HuH-7 (cell line): ENCODE results near the gene PRLHR.

Experiments used
- DNase-seq: peaks from one replicate; pipeline ENCODE4 v3.0.0; 2011; ENCODE audit warnings: low spot score

PRLHR gene

DNA sequence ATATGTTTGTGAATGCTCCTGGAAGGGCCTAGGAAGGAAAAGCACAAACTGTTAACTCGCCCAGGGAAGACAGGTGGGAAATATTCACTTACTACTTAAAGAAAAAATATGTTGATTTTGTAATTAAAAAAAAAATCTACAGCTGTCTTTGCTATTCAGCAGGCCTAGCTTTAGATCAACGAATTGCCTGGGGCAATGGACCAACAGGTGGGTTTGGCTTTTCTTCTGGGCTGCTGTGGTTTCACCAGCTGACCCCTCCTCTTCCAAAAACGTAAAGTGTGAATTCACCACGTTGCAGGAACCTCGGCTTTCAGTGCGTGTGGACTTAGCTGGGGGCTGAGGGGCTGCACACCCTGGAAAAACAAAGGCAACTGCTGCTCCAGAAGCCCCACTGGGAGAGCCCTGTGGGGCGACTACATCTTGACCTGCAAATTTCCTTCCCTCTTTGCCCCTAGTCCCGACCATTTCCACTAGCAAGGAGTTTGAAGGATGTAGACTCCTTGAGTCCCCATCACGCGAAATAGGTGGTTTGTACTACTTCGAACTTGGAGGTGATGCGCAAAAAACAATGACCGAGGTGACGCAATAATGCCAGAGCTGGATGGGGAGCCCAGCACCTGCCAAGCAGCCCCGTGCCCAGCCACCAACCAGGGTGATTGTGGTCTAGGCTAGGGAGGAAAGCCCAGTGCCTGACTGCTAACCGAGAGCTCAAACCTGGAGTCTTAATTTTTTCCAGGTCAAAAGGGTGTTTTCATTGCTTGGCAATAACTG lies 7.4 kb downstream of the PRLHR start:
- DNase-seq = no peak

DNA sequence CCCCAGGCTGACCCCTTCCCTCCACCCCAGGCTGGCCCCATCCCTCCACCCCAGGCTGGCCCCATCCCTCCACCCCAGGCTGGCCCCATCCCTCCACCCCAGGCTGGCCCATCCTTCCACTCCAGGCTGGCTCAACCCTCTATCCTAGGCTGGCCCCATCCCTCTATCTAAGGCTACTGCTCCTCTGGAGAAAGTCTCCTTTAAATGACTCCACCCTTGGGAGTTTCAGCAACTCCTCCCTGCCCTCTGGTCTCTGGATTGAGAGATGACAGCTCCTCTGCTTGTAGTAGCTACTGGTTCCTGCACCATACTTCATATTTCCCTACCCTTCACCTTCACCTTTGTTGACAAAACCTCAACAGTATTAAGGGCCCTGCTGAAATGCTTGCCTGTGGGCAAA lies 8.5 kb downstream of the PRLHR start:
- no peak for DNase-seq

DNA sequence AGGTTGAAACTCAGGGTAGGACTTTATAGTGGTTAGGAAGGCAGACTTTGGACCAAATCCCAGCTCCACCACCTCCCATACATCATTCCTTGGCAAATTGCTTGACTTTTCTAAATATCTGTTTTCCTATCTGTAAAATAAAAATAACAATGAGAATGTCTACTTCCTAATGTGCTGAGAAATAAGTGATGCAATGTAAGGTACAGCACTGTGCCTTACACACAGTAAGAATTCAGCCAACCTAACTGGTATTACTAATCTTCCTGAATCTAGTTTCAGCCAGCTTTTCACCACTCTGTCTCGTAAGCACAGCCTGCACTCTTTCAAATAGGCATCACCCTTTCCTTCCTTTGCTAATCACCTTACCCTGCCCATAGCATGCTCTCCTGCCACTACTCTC lies 9.7 kb downstream of the PRLHR start:
- no peak for DNase-seq

DNA sequence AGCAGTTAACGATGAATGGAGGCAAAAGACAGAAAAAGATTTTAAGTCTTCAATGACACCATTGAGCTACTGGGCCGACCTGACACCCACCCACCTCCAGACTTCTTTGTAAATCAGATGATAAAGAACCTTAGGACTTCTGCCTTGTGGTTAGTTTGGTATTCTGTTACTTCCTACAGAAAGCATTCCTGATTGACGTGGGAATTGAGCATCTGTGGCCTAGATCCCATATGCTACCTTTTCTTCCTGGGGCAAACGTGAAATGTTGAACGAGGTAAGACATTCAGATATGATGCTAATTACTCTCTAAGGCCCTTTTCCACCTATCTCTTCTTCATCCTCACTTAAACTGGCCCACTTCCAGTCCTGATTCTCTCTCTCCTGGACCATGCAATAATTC lies 10.2 kb downstream of the PRLHR start:
- no peak for DNase-seq

DNA sequence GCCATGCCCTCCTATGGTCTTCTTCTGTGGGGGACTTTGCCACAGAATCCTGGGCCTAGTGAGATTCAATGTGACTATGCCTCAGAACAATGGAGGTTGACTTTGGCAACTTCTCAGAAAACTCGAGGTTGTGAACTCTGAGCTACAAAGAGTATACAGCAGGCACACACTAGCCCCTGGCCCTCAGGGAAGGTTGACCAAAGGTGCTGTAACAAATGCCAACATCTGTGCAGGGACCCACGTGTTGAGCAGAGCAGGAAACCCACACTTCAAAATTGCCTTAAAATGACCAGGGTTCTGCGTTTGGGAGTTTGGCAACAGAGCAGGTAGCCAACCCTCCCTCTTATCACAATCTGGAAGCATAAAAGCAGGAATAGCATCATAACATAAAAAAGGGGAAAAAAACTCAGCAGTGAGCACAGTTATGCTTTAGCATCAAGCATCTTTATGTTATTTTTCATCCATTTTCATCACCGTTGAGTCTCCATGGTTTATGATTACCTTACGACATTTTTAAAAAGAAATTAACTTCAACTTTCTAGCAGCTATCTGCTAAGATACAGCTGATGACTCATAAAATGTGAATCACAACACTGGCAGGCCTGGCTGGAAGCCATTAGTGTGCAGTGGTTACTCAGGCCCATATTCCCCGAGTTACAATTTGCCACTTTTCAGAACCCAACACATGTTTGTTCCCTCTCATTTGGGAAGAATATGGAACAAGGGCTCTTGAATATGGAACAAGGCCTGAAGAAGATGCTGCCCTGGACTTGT lies 11.1 kb downstream of the PRLHR start:
- no peak for DNase-seq

DNA sequence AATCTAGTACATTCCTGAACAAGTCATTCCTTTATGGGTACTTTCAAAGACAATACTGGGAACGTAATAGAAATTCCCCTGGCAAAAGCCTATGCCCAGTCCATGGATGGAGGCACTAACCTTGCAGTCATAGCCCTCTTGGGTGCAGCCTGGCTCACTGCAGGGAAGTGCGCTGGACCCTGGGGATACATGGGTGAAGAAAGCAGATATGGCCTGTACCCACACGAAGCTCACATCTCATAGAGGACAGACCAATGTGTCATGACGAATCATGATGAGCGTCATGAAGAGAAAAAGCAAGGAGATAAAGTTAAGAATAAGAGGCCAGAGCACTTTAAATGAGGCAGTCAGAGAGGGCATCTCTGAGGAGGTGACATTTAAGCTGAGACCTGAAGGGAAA lies 11.8 kb downstream of the PRLHR start:
- no peak for DNase-seq

DNA sequence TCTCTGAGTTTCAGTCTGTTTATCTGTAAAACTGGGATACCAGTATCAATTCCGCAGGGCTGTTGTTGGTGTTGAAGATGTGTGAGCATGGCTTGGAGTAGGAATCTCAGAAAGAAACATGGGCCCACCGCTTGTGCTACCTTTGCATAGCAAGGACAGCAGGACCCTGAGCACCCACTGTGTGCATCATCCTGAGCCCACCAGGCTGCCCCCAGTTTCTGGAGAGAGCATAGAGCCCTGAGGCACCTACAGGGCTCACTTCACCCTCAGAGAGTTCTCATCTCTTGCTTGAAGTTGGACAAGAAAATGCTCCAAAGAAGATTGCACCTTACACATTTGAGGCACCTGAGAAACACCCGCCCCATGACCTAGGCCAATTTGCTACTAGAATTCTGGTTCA lies 12.9 kb downstream of the PRLHR start:
- DNase-seq = no peak

DNA sequence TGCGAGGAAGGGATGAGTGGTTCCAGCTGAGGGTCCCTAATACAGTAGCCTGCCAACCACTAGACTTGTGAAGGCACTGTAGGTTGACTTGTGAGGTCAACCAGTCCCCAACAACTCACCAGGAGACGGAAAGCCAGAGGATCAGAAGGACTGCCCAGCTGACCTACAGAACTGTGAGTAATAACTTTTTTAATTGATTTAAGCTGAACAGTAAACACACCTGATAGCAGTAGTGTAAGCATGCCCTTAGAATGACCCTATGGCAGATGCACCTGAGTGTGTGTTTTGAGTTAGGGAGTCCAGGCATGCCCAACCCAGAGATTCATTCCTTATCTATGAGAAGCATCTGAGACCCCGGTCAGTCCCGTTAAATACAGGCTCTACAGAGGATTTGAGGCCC lies 14.1 kb downstream of the PRLHR start:
- DNase-seq = no peak

DNA sequence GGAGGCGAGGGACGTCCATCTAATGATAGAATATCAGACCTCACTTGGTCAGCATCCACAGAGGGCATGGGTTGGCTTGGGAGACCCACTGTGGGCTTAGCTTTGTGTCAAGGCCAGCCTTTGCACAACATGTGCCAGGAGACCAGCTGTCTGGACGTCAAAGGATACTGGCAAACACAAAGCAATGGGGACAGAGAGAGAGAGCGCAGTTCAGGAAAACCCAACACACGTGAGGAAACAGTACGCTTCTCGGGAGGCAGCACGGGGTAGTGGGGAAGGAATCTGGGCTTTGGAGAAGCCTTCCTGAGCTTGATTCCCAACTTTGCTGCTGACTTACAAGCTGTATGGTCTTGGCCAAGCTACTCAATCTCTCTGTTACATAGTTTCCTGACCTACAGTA lies 14.7 kb downstream of the PRLHR start:
- DNase-seq = no peak

DNA sequence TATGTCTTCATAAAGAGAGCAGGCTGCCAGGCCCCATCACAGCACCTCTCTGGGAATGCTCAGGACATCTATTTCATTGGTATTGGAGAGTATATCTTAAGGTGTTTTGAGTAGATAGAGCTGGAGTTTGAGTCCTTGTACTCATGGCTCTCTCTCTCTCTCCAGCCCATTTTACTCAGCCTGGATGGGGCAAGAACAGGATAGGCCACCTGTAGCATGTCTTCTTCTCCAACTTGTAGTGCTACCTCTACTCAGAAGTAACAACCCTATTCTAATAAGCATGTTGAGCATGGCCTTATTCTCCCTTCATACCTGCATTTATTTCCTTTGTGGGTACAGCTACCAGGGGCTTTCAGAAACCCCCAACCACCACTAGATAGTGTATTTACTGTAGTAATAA lies 21.9 kb downstream of the PRLHR start:
- DNase-seq = no peak

DNA sequence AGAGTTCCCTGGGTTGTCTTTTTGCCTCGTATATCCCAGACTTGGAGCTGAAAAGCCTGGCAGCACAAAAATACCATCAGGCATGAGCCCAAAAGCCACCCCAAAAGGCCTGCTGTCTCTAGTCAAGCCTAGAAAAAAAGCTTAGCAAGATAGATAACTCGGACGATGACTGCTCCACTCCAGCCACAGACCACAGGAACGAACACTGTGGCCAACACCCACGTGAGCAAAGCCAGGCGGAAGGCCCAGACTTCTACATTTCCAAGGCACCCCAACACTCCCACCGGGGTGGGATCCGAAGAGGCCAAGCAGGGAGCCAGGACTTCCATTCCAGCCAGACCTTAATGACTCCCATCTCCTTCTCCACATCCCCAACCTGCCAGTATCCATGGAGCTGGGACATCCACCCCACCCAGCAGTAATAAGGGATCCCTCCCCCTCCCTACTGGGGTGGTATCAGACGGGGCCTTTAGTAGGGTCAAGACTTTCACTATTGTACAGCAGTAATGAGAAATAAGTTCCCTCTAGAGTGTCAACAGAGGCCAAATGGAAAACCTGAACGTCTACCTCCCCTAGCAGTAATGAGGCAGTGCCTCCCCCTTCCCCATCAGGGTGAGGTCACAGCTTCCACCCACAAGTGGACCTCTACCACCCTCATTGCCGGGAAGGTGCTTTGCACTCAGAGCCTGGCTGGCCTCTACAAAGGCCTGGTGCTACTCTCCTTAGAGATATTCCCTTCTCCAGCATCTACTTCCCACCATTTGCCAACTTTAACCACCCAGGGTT lies 23.0 kb downstream of the PRLHR start:
- no peak for DNase-seq

DNA sequence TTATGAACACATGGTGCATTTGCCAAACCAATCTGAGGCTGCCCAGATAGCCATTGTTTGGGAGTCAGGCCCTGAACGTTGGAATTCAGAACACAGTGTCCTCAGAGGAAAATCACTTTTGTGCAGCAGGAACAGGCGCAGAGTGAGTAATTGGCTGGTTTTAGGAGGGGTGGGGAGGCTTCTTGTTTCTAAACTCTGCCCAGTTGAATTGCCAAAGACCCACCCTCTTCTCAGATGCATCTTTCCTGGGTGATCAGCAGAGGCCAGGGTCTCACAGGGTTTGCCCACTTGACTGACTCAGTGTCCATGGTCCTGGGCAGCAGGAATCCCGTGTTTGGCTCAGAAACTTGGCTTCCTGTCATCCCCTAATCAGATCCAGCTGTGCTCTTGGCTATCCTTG lies 24.3 kb downstream of the PRLHR start:
- no peak for DNase-seq

DNA sequence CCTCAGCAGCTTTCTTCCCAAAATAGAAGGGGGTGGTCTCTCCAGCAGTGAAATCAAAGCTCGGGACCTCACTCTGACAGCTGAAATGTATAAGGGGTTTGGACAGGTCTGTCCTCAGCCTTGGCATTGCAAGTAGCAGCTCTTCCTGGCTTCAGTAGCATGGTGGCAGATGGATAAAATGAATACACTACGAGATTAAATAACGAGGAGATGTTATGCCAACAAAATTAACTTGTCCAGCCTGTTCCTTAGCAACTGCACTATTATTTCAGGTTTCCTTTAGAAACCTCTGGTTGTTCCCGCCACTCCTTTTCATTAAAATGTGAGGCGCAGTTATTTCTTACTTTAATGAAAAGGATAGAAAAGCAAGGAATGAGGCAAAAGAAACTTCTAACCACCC lies 24.9 kb downstream of the PRLHR start:
- no peak for DNase-seq

DNA sequence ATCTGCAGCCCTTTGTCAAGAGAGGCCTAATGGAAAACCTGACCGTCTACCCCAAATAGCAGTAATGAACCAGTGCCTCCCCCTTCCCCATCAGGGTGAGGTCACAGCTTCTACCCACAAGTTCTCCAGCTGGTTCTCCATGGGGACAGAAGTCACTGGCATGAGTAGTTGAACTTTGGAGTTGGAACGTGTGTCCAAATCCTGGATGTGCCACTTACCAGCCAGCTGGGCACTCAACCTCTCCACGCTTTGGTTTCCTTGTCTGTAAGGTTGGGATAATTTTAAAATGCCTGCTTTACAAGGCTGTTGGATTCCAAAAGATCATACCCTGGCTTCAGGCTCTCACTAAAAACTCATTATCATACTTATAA lies 25.6 kb downstream of the PRLHR start:
- no peak for DNase-seq

DNA sequence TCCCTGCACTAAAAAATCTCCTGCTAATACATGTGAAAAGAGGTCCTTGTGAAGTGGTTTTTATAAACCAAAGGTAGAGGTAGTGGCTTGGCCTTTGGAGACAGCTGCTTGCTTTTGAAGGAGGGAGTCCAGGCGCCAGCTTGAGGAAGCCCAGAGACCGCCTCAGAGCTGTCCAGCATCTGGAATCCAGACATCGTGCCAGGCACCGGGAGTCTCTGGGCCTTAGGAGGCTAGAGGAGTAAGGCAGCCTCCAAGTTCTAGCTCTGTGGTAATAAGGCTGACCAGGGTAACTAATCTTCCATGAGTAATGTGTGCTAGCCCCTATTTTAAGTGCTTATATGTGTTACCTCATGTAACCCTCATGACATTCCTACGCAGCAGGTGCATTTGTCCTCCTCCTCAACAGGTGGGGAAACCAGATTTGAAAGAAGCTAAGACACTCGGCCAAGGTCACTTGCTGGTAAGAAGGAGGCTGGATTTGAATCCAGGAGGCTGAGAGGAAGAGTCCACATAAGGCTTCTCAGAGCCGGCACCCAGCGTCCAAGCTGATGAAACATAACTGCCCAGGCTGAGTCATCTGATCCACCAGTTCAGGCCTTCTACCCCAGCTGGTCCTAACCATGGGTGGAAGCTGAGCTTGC lies 26.1 kb downstream of the PRLHR start:
- DNase-seq = no peak

DNA sequence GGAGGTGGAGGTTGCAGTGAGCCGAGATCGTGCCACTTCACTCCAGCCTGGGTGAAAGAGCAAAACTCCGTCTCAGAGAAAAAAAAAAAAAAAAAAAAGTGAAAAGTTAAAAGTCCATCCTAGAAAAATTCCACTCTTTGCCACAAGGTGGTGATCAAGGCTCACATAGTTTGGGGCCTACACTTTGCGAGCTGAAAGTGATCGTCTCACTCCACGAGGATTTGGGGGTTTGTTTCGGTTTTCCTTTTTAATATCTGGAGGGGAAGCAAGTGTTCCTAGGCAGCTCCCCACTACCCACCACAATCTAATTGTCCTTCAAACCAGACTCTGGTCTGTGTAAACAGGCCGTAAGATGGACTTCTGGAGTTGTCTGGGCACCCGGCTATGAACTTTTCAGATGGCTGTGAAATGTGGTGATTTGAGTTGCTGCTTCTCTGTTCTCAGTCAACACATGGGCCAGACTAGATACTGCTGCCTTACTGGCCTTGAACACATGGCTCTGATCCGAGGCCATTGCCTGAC lies 27.1 kb downstream of the PRLHR start:
- peak; percentile 40 for DNase-seq

DNA sequence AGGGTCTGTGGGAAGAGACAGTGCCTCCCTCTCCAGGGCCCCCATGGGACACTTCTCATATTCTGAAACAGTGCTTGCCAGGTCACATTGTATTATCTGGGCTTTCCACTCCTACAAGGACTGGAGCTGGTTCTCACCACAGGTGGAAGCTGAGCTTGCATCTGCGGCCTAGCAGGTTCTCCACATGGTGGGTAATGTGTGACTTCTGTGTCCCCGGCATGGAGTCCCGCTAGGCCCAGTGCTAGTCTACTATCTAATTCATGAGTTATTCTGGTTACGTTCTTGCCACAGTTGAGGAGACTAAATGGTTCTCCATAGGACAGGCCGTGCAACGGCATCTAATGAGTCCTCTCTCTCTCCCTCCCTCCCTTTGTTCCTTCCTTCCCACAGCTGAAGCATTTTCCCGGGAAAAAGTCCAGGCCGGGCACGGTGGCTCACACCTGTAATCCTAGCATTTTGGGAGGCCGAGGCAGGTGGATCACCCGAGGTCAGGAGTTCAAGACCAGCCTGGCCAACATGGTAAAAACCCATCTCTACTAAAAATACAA lies 27.7 kb downstream of the PRLHR start:
- no peak for DNase-seq

DNA sequence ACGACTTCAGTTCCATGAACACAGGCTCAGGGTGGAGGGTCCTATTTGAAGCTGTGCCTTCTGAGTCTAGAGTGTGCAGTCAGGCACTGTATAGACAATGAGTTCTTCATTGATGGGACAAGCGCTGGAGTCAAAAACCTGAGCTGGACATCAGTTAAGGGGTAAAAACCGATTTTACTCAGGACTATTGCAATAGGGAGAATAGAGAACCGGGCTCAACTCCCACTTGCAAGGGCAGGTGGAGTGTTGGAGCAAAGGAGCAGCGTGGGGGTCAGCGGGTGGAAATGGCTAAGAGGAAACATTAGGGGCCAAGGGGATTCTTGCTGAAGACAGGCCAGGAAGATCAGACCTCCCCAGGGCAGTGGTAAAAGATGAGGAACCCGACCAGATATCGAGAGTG lies 28.5 kb downstream of the PRLHR start:
- DNase-seq = no peak

DNA sequence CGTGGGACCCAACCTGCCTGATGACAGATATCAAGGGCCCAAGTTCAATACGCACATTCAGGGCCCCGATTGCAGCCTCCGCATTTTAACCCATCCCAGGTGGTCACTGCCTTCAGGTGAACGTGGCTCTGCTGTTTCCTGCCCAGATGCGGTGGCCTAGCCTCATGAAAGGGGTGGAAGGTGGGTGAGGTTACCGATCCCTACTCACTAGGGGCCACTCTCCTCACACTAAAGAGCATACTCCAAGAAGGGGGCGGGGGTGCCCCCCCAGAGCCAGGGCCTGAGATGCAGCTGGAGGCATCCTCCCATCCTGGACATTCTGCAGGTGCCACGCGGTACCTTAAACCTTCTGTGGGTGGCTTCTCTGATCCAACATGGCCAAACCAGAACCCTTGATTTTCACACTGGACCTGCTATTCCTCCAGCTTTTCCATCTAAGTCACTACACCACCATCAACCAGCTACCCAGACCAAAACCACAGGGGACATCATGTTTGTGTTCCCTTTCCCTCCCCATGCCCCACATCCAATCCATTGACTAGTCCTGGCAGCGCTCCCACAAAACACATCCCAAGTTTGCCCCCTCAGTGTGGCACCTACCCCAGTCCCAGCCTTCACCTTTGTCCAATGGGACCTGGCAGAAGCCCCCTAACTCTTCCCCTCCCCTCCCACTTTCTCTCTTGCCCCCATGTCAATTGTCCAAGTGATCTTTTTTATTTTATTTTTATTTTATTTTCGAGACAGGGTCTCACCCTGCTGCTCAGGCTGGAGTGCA lies 30.0 kb downstream of the PRLHR start:
- DNase-seq = no peak

DNA sequence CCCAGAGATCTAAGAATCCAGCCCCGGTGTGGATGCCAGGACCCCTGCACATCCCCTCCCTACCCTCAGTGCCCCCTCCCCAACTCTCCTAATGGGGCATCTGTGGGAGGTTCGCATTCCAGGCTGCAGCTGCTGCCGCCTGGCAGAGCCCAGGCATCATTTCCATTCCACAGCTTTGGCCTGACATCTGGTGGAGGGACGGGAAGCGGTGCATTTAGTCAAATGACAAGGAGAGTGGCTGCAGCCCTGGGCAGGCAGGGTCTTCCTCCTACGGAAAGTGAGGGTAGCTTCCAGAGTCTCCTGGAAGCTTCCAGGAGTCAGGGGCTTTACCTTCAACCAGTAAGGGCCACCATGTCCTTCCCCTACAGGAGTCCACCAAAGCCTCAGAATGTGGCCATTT lies 30.8 kb downstream of the PRLHR start:
- peak; percentile 23 for DNase-seq

DNA sequence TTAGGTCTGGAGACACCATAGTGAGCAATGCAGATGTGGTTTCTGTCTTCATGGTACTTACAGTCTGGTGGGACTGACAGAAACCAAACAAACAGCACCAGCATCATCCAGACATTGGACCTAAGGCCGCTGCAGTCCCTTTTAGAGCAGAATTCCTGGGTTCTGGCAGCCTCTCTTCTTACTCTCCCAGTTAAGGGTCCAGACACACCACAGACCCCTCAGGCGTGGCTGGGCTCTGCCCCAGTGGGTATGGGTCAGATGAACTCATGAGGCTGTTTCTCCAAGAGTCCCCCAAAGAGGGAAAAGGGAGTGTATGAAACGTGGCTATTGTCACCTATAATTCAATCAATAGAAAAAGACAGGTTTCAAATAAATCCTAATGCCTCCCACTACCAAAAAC lies 31.3 kb downstream of the PRLHR start:
- no peak for DNase-seq
